Measurements from ENCODE around the gene GPSM1. TPM values are rescaled to one million over a fixed set of nuclear protein-coding genes. Genes with fewer than 3 reads are reported as not detected.

GPSM1 gene
- total RNA-seq, 1 donor from 2014 or later, result 82.2 TPM

DNA sequence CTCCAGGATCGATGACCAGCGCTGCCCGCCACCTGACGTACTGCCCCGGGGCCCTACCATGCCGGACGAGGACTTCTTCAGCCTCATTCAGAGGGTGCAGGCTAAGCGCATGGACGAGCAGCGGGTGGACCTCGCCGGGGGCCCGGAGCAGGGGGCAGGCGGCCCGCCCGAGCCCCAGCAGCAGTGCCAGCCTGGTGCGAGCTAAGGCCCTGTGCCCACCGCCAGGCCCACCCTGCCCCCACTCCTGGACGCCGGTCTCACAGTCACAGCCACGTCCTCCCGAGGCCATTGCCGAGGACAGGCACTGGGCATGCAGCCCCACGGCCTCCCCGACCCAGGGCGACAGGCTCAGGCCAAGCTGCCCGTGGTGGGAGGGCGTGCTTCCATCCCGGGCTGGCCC, 30.7 kb downstream of the GPSM1 start:
- Mint-ChIP-seq H3K4me3 (ENCODE audit: low read depth) (no peak overlapping the region), H3K27me3 (no peaks in the 10 kb centered on the region), H3K9me3 (ENCODE audit: low read depth) (no peaks in the 10 kb centered on the region), H3K27ac (no peak overlapping the region), H3K4me1 (ENCODE audit: low read depth) (no peaks in the 10 kb centered on the region), H3K36me3 (ENCODE audit: insufficient read depth) (no peaks in the 10 kb centered on the region)
- TF ChIP-seq, protein P1, sequence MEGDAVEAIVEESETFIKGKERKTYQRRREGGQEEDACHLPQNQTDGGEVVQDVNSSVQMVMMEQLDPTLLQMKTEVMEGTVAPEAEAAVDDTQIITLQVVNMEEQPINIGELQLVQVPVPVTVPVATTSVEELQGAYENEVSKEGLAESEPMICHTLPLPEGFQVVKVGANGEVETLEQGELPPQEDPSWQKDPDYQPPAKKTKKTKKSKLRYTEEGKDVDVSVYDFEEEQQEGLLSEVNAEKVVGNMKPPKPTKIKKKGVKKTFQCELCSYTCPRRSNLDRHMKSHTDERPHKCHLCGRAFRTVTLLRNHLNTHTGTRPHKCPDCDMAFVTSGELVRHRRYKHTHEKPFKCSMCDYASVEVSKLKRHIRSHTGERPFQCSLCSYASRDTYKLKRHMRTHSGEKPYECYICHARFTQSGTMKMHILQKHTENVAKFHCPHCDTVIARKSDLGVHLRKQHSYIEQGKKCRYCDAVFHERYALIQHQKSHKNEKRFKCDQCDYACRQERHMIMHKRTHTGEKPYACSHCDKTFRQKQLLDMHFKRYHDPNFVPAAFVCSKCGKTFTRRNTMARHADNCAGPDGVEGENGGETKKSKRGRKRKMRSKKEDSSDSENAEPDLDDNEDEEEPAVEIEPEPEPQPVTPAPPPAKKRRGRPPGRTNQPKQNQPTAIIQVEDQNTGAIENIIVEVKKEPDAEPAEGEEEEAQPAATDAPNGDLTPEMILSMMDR (IDR thresholded peaks at IDR 0.05; ENCODE audit: unreplicated experiment), result no peak
- no peak for DNase-seq (ENCODE audit: low spot score, unreplicated experiment)

DNA sequence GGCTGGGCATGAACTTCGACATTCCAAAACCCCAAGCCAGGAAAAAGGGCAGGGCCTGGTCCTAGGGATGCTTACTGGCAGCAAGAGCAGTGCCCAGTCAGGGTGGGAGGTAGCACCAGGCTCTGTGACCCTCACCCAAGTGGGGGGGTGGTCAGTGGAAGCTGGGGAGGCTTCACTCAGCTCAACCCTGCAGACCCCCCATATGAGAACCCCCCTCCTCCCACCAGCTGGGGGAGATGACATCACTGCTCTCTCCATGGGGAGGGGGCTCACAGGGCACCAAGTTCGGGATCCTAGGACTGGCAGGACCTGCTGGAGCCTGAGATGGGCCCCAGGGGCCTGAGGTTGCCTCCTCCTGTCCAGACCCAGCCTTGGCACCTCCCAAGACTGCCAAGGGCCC, 31.5 kb downstream of the GPSM1 start:
- Mint-ChIP-seq H3K4me1 (ENCODE audit: low read depth) (no peaks in the 10 kb centered on the region), H3K9me3 (ENCODE audit: low read depth) (no peaks in the 10 kb centered on the region), H3K36me3 (ENCODE audit: insufficient read depth) (no peaks in the 10 kb centered on the region), H3K27me3 (no peaks in the 10 kb centered on the region), H3K27ac (no peak overlapping the region), H3K4me3 (ENCODE audit: low read depth) (no peak overlapping the region)
- DNase-seq (ENCODE audit: low spot score, unreplicated experiment), result no peak
- TF ChIP-seq, protein P1 (IDR thresholded peaks at IDR 0.05; ENCODE audit: unreplicated experiment), result no peak

- H3K36me3 Mint-ChIP-seq (ENCODE audit: insufficient read depth), result no peaks in the 10 kb centered on the region
- no peaks in the 10 kb centered on the region for H3K4me1 Mint-ChIP-seq (ENCODE audit: low read depth)
- no peaks in the 10 kb centered on the region for H3K27me3 Mint-ChIP-seq
- no peak for DNase-seq (ENCODE audit: low spot score, unreplicated experiment)
- TF ChIP-seq, protein P1 (IDR thresholded peaks at IDR 0.05; ENCODE audit: unreplicated experiment), result no peak
- H3K27ac Mint-ChIP-seq, result no peak overlapping the region
- H3K9me3 Mint-ChIP-seq (ENCODE audit: low read depth), result no peaks in the 10 kb centered on the region
- H3K4me3 Mint-ChIP-seq (ENCODE audit: low read depth), result no peak overlapping the region
Measured at GRCh38 chr9:136359774-136360718, 32.7 kb downstream of the GPSM1 start.

DNA sequence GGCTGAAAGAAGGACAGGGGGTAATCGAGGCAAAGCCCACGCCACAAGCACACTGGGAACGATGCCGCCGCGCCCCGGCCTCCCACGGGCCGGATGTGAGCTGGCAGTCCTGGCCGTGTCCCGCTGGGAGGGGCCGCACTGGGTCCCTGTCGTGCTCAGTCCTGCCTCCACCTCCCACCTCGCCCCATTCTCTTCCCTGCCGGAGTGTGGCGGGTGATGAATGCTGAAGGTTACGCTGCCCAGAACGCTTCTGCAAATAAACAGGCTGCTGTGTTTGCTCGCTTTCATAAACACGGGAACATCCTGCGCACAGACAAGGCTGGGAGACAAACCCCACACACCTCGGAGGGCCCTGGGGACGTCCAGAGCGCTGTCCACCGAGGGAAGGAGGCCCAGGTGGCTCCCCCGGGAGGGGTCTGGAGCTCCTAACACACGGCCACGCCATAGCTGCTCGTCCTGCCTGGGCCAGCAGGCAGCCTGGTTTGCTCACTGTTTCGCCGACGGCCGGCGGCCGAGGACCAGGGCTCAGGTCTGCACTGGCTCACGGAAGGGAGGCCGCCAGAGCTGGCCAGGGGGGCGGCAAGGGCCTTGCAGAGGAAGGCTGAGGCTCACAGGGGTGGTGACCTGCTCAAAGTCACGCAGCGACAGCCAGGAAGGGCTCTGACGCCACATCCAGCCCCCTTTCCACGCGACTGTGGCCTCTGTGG, 33.9 kb downstream of the GPSM1 start:
- H3K27me3 Mint-ChIP-seq, result no peaks in the 10 kb centered on the region
- no peak for DNase-seq (ENCODE audit: low spot score, unreplicated experiment)
- no peaks in the 10 kb centered on the region for H3K9me3 Mint-ChIP-seq (ENCODE audit: low read depth)
- TF ChIP-seq, protein P1 (IDR thresholded peaks at IDR 0.05; ENCODE audit: unreplicated experiment), result no peak
- H3K4me1 Mint-ChIP-seq (ENCODE audit: low read depth), result no peaks in the 10 kb centered on the region
- no peak overlapping the region for H3K4me3 Mint-ChIP-seq (ENCODE audit: low read depth)
- H3K27ac Mint-ChIP-seq, result no peak overlapping the region
- H3K36me3 Mint-ChIP-seq (ENCODE audit: insufficient read depth), result no peaks in the 10 kb centered on the region

DNA sequence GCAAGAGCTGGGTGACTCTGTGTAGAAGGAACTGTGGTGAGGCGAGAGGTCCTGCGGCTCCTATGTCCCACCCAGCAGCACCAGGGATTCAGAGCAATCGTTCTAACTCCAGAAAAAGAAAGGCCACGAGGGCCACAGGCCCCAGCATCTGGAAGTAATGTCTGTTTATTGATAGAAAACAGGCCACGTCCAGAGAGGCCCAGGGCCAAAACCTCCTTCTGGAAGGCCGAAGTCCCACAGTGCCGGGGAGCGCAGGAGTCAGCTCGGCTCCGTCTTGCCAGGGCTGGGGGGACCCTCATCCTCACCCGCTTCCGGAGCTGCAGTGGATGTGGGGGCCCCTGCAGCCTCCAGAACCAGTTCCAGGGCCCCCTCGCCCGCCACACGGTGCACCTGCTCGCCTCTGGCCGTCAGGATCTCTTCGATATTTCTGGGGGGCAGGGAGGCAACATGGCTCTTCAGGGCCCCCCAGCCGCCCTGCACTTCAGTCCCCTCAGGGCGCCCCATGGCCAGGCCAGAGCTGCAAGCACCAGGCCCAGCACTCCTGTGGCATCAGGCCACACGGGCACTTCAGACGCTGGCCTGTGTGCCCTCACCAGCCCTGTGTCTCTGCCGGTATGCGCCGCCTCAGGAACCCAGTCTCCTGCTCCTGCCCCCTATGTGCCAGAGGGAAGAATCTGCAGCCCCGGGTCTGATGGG, 34.6 kb downstream of the GPSM1 start:
- DNase-seq (ENCODE audit: low spot score, unreplicated experiment), result no peak
- TF ChIP-seq, protein P1 (IDR thresholded peaks at IDR 0.05; ENCODE audit: unreplicated experiment), result no peak
- no peak overlapping the region for H3K4me3 Mint-ChIP-seq (ENCODE audit: low read depth)

More for the DNA sequence above, 34.6 kb downstream of the GPSM1 start:
- no peaks in the 10 kb centered on the region for H3K36me3 Mint-ChIP-seq (ENCODE audit: insufficient read depth)
- H3K27ac Mint-ChIP-seq, result no peak overlapping the region
- no peaks in the 10 kb centered on the region for H3K9me3 Mint-ChIP-seq (ENCODE audit: low read depth)
- H3K27me3 Mint-ChIP-seq, result no peaks in the 10 kb centered on the region
- no peaks in the 10 kb centered on the region for H3K4me1 Mint-ChIP-seq (ENCODE audit: low read depth)

Measured in progenitor cell of endocrine pancreas (in vitro differentiated cells).